RWPE1 (cell line): Measurements from ENCODE around the gene MICOS13.

Experiments used
- CTCF ChIA-PET: fragments of 350-600 bp; sonication (Branson Sonifier 250); formaldehyde crosslinking; extraction: SDS; loops from one replicate; lab custom pipeline; 2021; lab: Yijun Ruan, JAX
- POLR2A ChIA-PET: fragments of 400-600 bp; formaldehyde crosslinking; extraction: SDS; loops from one replicate; lab custom pipeline; 2020; ENCODE audit warnings: antibody characterized with exemption; ENCODE audit not compliant: low non-redundant PET; lab: Yijun Ruan, JAX
- DNase-seq: peaks from one replicate; pipeline ENCODE4 v3.0.0; 2012; ENCODE audit warnings: low spot score
- H3K27ac ChIP-seq: fragments of 450-650 bp; 2 replicates; pipeline ENCODE4 v1.5.1; 2017
- TF ChIP-seq, protein P1 (sequence below): fragments of 450-650 bp; conservative IDR thresholded peaks from 2 replicates; pipeline ENCODE4 v1.5.1; 2017; ENCODE audit warnings: low read depth, mild to moderate bottlenecking

MICOS13 gene

DNA sequence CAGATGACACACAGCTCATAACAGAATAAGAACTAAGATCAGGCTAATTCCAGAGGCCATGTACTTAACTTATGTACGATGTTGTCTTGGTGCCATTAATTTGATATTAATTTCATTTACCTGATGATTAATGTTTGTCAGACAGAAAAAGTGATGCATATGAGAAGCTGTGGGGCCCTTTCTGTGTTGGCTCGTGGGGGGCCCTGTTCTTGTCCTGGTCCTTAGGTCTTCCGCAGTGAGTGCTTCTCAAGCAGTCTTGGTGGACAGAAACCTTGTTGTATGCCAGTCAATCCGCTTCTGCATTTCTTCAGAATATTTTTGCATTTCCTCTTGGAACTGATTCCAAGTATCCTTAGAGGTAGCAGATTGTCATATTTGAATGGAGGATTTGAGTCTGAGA lies 37.3 kb downstream of the MICOS13 start:
- CTCF ChIA-PET: no interaction called here
- POLR2A ChIA-PET: no interaction called here
- H3K27ac ChIP-seq: no peak overlapping the region
- TF ChIP-seq, protein P1, sequence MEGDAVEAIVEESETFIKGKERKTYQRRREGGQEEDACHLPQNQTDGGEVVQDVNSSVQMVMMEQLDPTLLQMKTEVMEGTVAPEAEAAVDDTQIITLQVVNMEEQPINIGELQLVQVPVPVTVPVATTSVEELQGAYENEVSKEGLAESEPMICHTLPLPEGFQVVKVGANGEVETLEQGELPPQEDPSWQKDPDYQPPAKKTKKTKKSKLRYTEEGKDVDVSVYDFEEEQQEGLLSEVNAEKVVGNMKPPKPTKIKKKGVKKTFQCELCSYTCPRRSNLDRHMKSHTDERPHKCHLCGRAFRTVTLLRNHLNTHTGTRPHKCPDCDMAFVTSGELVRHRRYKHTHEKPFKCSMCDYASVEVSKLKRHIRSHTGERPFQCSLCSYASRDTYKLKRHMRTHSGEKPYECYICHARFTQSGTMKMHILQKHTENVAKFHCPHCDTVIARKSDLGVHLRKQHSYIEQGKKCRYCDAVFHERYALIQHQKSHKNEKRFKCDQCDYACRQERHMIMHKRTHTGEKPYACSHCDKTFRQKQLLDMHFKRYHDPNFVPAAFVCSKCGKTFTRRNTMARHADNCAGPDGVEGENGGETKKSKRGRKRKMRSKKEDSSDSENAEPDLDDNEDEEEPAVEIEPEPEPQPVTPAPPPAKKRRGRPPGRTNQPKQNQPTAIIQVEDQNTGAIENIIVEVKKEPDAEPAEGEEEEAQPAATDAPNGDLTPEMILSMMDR: no peak
- no peak for DNase-seq

DNA sequence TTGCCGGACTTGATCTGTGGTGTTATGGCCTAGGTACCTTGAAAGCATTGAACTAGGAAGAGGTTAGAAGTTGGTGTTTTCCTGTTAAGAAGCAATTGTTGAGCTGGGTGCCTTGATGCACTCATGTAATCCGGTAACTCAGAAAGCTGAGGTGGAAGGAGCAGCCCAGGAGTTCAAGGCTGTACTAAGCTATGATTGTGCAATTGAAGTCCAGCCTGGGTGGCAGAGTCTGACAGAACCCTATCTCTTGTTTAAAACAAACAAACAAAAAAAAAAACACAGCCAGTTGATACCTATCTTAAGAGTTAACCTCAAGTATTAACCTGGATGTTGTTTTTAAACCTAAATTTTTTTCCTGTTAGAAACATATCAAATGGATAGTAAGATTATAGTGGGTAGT lies 38.1 kb downstream of the MICOS13 start:
- TF ChIP-seq, protein P1: no peak
- no peak overlapping the region for H3K27ac ChIP-seq
- POLR2A ChIA-PET: no interaction called here
- CTCF ChIA-PET: no interaction called here
- no peak for DNase-seq

DNA sequence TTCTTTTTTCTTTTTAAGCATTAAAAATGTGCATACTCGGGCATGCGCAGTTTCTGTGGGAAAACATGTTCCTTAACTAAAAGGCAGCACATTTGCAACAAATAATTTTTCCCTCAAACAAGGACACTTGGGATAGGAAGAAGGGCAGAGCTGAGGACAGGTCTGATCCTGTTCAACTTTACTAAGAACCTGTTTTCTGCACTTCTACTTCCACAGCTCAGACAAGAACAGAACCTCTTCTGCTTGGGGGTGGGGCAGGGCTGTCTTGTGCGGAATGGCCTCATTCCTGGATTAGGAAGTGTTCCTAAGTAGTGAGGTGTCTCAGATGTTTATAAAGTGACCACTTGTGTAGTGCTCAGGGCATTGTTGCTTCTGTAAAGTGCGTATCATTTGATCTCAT lies 39.1 kb downstream of the MICOS13 start:
- TF ChIP-seq, protein P1: no peak
- peak overlapping the region; percentile 57 for H3K27ac ChIP-seq
- peak; percentile 30 for DNase-seq
- CTCF ChIA-PET: interaction anchor here (0.7 kb wide), 1 partner anchor 64 kb away, joined by 3 read pairs; no protein-coding TSS in a partner anchor
- POLR2A ChIA-PET: no interaction called here

DNA sequence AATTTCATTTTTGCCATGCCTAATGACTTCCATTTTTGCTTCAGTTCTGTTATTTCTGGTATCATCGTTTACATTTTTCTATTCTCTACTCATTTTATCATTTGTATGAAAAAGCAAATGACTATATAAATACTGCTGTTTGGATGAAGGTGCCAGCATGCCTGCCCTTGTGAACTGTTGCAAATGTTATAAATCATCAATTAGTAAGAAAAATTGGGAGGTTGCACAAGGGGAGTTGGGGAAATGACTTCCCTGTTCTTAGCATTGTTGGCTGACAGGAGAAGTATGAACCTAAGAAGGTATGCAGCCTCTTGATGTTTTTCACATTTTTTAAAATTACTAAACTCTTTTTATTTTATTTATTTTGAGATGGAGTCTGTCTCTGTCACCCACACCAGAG lies 42.3 kb downstream of the MICOS13 start:
- ChIA-PET CTCF (interaction anchor here (0.7 kb wide), 1 partner anchor 50 kb away, joined by 4 read pairs; no protein-coding TSS in a partner anchor), POLR2A (no interaction called here)
- H3K27ac ChIP-seq: no peak overlapping the region
- TF ChIP-seq, protein P1: no peak
- DNase-seq: no peak

DNA sequence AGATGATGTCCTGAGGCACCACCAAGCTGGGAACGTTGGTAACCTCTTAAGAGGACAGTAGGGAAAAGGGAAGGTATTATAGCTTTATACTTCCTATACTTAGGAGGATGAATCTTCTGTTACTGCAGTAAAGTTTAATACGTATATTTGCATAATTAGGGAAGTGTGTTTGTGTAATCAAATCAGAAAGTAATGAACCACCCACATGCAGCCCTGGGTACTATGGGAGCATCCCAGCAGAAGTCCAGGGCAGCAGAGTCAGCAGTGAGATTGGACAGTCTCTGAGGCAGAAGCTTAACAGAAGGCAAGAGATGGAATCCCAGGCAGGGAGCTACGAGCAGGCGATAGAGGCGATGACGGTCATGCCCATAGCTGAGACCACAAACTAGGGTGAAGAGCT lies 44.9 kb downstream of the MICOS13 start:
- TF ChIP-seq, protein P1: no peak
- no peak for DNase-seq
- ChIA-PET POLR2A (no interaction called here), CTCF (interaction anchor here (1.0 kb wide), 2 partner anchors 14 to 30 kb away, joined by 3 read pairs; no protein-coding TSS in a partner anchor)
- H3K27ac ChIP-seq: no peak overlapping the region

DNA sequence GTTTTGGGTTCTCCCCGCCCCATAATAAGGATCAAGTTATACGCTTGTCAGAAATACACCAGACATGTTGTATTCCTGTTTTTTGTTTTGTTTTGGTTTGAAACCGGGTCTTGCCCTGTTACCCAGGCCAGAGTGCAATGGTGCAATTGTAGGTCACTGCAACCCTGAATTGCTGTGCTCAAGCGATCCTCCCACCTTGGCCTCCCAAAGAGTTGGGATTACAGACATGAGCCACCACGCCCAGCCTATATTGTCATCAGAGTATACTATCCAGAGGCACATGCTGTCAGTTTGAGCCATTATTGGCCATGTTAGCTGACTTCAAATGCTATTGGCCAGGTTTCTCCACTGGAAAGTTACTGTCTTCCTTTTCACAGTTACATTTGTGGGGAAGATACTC lies 47.7 kb downstream of the MICOS13 start:
- DNase-seq: no peak
- ChIA-PET POLR2A (no interaction called here), CTCF (no interaction called here)
- no peak overlapping the region for H3K27ac ChIP-seq
- TF ChIP-seq, protein P1: no peak
